ENCODE results near the gene LRCH3.

The LRCH3 gene

GRCh38 chr3:197874064-197874463 is 83.0 kb downstream of the LRCH3 start:
- H3K4me1 ChIP-seq (ENCODE audit: low read length), result no peaks in the 10 kb centered on the region
- H3F3A ChIP-seq (ENCODE audit: insufficient read depth, low read length), result no peaks in the 10 kb centered on the region
- H3K9ac ChIP-seq (ENCODE audit: low read length), result no peak overlapping the region
- no peaks in the 10 kb centered on the region for H3K27me3 ChIP-seq (replicated peaks; ENCODE audit: insufficient read depth, low read length)
- no peaks in the 10 kb centered on the region for H3K79me2 ChIP-seq (ENCODE audit: low read length)
- no peaks in the 10 kb centered on the region for H3K9me3 ChIP-seq (replicated peaks; ENCODE audit: insufficient read depth, low read length)
- H3K4me2 ChIP-seq (ENCODE audit: low read depth, low read length), result no peak overlapping the region
- no peak for DNase-seq
- TF ChIP-seq, protein P1, sequence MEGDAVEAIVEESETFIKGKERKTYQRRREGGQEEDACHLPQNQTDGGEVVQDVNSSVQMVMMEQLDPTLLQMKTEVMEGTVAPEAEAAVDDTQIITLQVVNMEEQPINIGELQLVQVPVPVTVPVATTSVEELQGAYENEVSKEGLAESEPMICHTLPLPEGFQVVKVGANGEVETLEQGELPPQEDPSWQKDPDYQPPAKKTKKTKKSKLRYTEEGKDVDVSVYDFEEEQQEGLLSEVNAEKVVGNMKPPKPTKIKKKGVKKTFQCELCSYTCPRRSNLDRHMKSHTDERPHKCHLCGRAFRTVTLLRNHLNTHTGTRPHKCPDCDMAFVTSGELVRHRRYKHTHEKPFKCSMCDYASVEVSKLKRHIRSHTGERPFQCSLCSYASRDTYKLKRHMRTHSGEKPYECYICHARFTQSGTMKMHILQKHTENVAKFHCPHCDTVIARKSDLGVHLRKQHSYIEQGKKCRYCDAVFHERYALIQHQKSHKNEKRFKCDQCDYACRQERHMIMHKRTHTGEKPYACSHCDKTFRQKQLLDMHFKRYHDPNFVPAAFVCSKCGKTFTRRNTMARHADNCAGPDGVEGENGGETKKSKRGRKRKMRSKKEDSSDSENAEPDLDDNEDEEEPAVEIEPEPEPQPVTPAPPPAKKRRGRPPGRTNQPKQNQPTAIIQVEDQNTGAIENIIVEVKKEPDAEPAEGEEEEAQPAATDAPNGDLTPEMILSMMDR (IDR thresholded peaks at IDR 0.05; ENCODE audit: low read length), result no peak
- TF ChIP-seq EZH2phosphoT487 (IDR thresholded peaks at IDR 0.05; ENCODE audit: low read length) (no peak), EZH2 (optimal IDR thresholded peaks at IDR 0.05; ENCODE audit: low read depth, low read length) (no peak)
- no peak overlapping the region for H2AFZ ChIP-seq (ENCODE audit: low read length)
- H4K20me1 ChIP-seq (ENCODE audit: insufficient read depth, low read length), result no peaks in the 10 kb centered on the region
- no peaks in the 10 kb centered on the region for H3K9me2 ChIP-seq (replicated peaks; ENCODE audit: insufficient read depth, low read length)
- no peaks in the 10 kb centered on the region; the same call in 1 of the 2 replicates for H3K36me3 ChIP-seq (replicated peaks; ENCODE audit: insufficient read depth, low read length)
- H3K27ac ChIP-seq (ENCODE audit: low read length), result no peak overlapping the region
- no peak overlapping the region for H3K4me3 ChIP-seq (ENCODE audit: low read length)

- Histone ChIP-seq H3K36me3 (replicated peaks; ENCODE audit: insufficient read depth, low read length) (no peaks in the 10 kb centered on the region; the same call in 1 of the 2 replicates), H3K4me3 (ENCODE audit: low read length) (no peak overlapping the region), H3K27me3 (replicated peaks; ENCODE audit: insufficient read depth, low read length) (no peaks in the 10 kb centered on the region), H2AFZ (ENCODE audit: low read length) (no peak overlapping the region), H3F3A (ENCODE audit: insufficient read depth, low read length) (no peaks in the 10 kb centered on the region), H3K9me3 (replicated peaks; ENCODE audit: insufficient read depth, low read length) (no peaks in the 10 kb centered on the region), H3K79me2 (ENCODE audit: low read length) (no peaks in the 10 kb centered on the region), H4K20me1 (ENCODE audit: insufficient read depth, low read length) (no peaks in the 10 kb centered on the region), H3K9ac (ENCODE audit: low read length) (no peak overlapping the region), H3K9me2 (replicated peaks; ENCODE audit: insufficient read depth, low read length) (no peaks in the 10 kb centered on the region), H3K4me2 (ENCODE audit: low read depth, low read length) (no peak overlapping the region), H3K27ac (ENCODE audit: low read length) (no peak overlapping the region), H3K4me1 (ENCODE audit: low read length) (no peaks in the 10 kb centered on the region)
- DNase-seq, result no peak
- no peak for TF ChIP-seq EZH2phosphoT487 (IDR thresholded peaks at IDR 0.05; ENCODE audit: low read length)
- TF ChIP-seq, protein P1 (IDR thresholded peaks at IDR 0.05; ENCODE audit: low read length), result no peak
- no peak for TF ChIP-seq EZH2 (optimal IDR thresholded peaks at IDR 0.05; ENCODE audit: low read depth, low read length)
Observed at GRCh38 chr3:197874653-197875052, 83.6 kb downstream of the LRCH3 start.

DNA sequence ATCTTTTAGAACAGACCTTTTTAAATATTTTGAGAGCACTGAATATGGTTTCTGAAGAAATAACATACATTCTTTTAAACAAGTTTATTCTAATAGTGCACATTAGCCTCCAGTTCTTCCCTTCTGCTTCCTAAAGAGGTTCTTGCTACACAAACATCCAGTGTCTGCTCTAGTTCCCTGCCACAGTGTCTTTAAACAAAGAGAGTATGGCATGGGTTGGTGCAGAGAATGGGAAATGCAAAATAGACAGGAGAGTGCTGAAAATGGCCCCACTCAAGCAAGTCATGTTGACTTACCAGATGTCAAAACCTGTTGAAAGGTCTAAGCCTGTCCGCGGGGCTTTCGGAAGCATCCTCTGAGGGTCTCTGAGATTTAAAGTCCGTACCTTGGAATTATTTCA is 86.8 kb downstream of the LRCH3 start:
- no peak overlapping the region for H3K9ac ChIP-seq (ENCODE audit: low read length)
- TF ChIP-seq EZH2 (optimal IDR thresholded peaks at IDR 0.05; ENCODE audit: low read depth, low read length) (no peak), EZH2phosphoT487 (IDR thresholded peaks at IDR 0.05; ENCODE audit: low read length) (no peak)
- TF ChIP-seq, protein P1 (IDR thresholded peaks at IDR 0.05; ENCODE audit: low read length), result no peak
- H3K4me3 ChIP-seq (ENCODE audit: low read length), result no peak overlapping the region
- H3K27ac ChIP-seq (ENCODE audit: low read length), result no peak overlapping the region
- H3K4me1 ChIP-seq (ENCODE audit: low read length), result no peaks in the 10 kb centered on the region
- H3K9me3 ChIP-seq (replicated peaks; ENCODE audit: insufficient read depth, low read length), result no peaks in the 10 kb centered on the region
- no peaks in the 10 kb centered on the region for H3K27me3 ChIP-seq (replicated peaks; ENCODE audit: insufficient read depth, low read length)
- no peaks in the 10 kb centered on the region; the same call in 1 of the 2 replicates for H3K36me3 ChIP-seq (replicated peaks; ENCODE audit: insufficient read depth, low read length)
- no peaks in the 10 kb centered on the region for H3K9me2 ChIP-seq (replicated peaks; ENCODE audit: insufficient read depth, low read length)
- H4K20me1 ChIP-seq (ENCODE audit: insufficient read depth, low read length), result no peaks in the 10 kb centered on the region
- no peaks in the 10 kb centered on the region for H3K79me2 ChIP-seq (ENCODE audit: low read length)
- no peak overlapping the region for H3K4me2 ChIP-seq (ENCODE audit: low read depth, low read length)
- no peak overlapping the region for H2AFZ ChIP-seq (ENCODE audit: low read length)
- DNase-seq, result no peak
- no peaks in the 10 kb centered on the region for H3F3A ChIP-seq (ENCODE audit: insufficient read depth, low read length)
